OCI-LY7 (cell line): ENCODE results near the gene RAET1E.

Source experiments
- CTCF ChIP-seq: fragments of 200-600 bp; sonication (generic); conservative IDR thresholded peaks from 2 replicates; pipeline ENCODE4 v1.5.1; 2014; ENCODE audit warnings: mild to moderate bottlenecking, antibody characterized with exemption, low read length, moderate library complexity, mixed read lengths
- EZH2phosphoT487 ChIP-seq: fragments of 200-600 bp; sonication (generic); IDR thresholded peaks from 2 replicates; pipeline ENCODE4 v1.6.1; 2018; ENCODE audit warnings: low read depth, borderline replicate concordance, mild to moderate bottlenecking, mixed run types, antibody characterized with exemption, low read length, moderate library complexity, mixed read lengths

GRCh38 chr6:149862922-149863697 lies 34.8 kb downstream of the RAET1E start:
- no peak for TF ChIP-seq CTCF
- TF ChIP-seq EZH2phosphoT487 = no peak
